ENCODE data around the gene GTF2B.
"Not testable (repeated sequence)": the region's sequence is repeated elsewhere in the genome, so short reads cannot be mapped to it uniquely, and the experiment has no call there.

GTF2B gene

DNA sequence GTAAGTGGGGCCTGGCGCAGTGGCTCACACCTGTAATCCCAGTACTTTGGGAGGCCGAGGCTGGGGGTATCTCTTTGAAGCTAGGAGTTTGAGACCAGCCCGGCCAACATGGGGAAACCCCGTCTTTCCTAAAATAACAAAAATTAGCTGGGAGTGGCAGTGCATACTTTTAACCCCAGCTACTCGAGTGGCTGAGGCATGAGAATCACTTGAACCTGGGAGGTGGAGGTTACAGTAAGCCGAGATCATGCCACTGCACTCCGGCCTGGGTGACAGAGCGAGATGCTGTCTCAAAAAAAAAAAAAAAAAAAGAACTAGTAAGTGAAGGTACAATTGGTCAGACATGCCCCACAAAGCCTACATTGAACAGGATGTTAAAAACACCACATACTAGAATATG, 10.7 kb downstream of the GTF2B start:
- DNase-seq = not testable (repeated sequence)

DNA sequence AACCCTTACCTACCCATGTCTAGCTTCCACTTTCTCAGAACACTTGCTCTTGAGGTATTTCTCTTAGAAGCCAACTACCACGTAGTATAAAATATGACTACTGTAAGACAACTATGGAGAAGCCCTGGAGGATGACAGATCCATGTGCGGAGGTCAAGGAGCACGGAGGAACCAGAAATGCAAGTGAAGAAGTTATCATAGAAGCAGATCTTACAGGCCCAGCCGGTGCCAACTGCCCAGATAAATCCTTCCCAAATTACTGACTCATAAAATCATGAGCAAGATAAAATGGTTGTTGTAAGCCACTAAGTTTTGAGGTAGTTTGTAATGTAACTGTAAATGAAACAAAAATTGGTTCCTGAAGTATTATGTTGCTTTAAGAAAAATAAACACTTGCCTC, 12.6 kb downstream of the GTF2B start:
- DNase-seq = no peak

DNA sequence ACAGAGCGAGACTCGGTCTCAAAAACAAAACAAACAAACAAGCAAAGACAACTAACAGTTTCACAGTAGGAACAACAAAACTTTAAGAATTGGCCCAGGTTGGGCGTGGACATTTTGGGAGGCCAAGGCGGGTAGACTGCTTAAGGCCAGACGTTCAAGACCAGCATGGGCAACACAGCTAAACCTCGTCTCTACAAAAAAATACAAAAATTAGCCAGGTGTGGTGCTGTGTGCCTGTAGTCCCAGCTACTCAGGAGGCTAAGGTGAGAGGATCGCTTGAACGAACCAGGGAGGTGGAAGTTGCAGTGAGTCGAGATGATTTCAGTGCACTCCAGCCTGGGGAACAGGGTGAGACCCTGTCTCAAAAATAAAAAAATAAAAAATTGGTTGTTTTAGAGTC, 13.5 kb downstream of the GTF2B start:
- DNase-seq = no peak

DNA sequence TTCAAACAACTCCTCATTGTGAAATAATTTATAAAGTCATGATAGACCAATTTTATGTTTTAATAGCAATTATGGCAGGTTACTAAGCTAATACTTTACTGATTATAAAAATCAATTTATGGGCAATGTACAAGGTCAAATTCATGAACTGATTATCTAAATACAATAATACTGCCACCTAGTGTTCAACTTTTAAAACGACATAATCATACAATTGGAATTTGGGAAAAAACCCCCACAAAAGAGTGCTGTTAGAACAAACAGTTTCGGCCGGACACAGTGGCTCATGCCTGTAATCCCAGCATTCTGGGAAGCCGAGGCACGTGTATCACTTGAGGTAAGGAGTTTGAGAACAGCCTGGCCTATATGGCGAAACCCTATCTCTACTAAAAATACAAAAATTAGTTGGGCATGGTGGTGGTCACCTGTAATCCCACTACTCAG, 14.0 kb downstream of the GTF2B start:
- no peak for DNase-seq

DNA sequence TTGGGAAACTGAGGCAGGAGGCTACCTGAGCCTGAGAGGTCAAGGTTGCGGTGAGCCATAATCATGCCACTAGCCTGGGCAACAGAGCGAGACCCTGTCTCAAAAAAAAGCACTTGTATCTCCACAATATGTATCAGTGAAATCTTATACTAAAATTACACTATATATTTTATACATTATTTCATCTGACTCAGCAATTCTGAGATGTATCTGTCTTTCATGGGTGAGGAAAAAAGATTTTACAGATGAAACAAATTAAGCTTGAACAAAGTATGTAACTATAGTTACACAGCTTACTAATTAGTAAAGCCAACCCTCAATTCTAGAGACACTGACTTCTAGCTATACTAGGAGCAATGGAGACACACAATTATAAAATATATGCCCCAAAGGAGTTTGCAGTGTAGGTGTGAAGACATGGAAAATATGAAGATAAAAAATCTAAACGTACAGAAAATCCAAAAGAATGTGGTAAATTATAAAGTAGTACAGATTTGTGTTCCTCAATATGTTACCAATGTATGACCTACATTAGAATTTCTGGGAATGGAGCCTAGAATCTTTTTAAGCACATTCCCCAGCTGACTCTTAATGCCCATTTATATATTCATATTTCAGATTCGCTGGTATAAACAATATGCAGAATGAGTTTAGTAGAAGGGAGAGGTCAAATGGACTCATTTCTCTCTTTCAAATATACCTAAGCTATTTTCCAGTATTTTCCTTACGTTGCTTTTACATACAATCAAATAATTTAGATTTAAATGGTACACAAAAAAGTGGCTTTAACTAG, 14.6 kb downstream of the GTF2B start:
- DNase-seq = no peak

DNA sequence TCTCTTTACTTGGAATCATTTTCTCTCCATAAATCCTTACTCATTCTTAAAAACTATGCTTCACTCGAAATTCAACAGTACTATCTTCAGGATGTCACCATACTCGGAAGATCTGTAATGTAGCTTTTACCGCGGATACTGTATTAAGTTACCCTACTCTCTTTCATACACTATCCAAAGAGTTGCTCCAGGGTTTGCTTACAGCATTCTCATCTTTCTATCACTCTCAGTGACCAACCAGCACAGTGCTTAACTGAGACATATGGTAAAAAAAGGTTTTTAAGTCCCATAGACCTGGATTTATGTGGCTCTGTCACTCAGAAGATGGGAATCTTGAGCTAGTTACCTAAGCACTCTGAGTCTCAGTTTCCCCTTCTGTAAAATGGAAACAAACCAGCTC, 15.8 kb downstream of the GTF2B start:
- DNase-seq = no peak

DNA sequence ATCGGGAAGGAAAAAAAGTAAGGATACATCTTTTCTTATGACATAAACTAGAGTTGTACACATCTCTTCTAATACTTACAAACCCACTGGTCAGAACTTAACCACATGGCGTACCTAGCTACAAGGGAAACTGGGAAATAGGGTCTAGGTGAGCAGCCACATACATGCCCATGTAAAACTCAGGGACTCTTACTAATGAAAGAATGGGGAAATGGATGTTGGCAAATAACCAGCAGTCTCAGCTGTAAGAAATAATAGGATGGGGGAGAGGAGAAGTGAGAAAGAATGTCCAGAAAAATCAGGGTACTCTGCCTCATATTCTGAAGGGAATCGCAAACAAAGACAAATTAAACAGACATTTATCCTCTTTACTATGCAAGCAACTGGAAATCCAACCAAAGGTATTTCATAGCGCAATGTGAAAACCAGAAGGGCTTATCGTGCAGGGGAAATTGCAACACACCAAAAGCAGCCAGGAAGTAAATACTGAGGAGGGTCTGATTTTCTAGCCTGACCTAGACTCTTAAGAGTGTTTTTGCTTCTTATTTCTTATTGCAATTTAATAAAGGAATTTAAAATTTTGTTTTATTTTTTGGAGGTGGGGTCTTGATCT, 17.5 kb downstream of the GTF2B start:
- no peak for DNase-seq

DNA sequence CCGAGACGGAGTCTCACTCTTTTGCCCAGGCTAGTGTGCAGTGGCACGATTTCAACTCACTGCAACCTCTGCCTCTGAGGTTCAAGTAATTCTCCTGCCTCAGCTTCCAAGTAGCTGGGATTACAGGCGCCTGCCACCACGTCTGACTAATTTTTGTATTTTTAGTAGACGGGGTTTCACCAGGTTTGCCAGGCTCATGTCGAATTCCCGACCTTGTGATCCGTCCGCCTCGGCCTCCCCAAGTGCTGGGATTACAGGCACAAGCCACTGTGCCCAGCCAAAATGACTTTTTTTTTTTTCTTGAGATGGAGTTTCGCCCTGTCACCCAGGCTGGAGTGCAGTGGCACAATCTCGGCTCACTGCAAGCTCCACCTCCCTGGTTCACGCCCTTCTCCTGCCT, 21.7 kb downstream of the GTF2B start:
- DNase-seq = not testable (repeated sequence)

DNA sequence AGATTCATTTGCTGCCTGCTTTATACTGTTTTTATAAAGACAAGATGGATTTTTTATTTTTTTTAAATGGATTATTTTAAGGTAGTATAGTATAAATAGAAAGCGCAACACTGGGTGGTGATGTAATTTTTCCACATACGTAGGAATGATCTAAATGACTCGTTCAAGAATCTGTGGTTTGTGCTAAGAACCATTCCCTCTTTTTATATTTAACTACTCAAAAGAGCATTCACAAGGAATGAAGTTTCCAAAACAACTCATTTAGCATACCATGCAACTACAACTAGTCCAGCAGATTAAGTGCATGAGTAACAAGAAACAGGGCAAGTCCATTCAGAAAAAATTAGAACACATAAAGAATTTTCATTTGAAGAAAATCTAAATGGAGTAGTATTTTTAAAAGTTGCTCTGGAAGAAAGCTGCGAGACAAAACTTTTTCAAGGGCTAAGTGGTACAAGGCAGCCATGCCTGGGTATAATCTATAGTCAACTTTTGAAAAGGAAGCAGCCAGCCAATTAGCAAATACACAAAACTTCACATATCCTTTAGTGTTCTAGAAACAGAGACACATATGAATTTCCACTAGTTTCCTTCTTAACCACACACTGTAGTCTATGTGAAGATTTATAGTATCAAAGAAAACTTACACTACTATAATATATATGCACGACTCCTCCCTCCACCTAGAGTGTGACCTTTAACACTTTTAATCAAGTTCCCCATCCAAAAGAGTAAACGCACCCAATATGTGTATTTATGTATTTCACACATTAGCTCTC, 23.4 kb downstream of the GTF2B start:
- DNase-seq = no peak

DNA sequence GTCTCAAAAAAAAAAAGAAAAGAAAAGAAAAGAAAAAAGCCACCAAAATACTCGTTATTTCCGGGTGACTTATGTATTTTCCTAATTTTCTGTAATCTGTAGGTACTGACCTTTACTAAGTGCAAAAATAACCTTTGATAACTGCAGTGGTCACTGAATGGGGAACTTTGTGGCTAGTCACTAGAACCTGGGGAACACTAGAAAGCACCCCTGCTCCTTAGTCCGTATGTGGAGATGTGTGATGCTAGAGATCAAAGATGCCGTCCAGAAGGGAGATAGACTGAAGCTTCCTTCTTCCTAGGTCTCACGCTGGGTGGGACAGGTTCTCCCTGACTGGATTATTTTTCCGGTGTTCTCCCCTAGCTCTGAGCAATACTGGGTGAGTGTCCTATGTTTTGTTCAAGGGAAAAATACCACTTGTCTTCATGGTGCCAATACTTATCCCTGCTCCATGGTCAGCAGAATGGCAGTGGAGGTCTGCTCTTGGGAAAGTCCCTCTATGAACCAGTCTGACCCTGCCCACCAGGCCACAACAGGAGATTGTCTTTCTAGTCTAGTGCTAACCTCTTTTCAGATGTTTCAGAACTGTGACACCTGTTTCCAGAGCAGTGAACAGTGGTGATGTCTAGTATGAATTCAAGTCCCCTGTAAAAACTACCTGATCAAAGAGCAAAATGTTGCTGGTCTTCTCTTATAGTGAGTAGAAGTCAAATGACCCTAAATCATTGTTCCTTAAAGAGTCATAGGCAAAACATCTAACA, 39.9 kb downstream of the GTF2B start:
- DNase-seq = no peak

DNA sequence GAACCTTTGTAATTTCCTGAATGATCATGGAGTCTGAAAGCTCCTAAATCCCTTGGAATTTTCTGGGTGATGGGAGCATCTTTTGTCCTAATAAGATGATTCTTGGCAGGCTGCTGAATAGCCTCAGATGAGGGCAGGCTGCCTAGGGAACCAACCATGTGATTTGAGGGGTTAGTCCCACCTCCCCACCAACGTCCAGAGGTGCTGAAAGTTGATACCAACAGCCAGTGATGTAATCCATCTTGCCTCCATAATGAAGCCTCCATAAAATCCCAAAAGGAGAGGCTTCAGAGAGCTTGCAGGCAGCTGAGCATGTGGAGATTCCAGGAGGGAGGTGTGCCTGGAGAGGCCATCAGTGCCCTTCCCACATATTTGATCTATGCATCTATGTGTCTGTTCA, 43.7 kb downstream of the GTF2B start:
- DNase-seq = no peak

DNA sequence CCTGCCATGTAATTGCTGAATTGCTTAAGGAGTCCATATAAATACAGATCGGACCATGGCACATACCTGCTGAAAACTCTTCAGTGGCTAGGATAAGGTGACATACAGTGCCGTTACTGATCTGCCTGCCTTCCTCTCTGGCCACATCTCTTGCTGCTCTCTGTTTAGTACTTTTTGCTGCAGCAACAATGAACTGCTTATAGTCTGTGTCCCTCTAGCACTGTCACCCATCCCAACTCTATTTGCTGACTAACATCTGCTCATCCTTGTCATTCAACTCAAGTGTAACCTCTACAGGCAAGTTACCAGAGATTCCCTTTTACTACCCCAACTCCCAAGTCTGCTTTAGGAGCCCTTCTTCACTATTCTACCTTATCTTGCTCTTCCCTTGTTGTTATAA, 65.6 kb downstream of the GTF2B start:
- no peak for DNase-seq

DNA sequence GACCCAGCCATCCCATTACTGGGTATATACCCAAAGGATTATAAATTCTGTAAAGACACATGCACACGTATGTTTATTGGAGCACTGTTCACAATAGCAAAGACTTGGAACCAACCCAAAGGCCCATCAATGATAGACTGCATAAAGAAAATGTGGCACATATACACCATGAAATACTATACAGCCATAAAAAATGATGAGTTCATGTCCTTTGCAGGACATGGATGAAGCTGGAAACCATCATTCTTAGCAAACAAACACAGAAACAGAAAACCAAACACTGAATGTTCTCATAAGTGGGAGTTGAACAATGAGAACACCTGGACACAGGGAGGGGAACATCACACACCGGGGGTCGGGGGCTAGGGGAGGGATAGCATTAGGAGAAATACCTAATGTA, 71.7 kb downstream of the GTF2B start:
- DNase-seq = not testable (repeated sequence)

DNA sequence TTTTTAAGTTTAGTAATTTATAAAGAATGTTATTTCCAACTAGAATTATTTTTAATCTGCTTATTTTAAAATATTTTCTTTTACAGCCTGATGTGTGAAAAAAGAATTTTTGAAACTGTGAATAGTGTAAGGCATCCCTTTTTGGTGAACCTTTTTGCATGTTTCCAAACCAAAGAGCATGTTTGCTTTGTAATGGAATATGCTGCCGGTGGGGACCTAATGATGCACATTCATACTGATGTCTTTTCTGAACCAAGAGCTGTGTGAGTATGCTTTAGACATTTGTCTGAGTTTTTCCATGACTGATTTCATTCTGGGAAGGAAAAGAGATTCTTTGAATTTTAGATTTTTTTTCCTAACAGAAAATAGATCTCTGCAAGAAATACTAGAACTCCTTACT, 77.9 kb downstream of the GTF2B start:
- no peak for DNase-seq

DNA sequence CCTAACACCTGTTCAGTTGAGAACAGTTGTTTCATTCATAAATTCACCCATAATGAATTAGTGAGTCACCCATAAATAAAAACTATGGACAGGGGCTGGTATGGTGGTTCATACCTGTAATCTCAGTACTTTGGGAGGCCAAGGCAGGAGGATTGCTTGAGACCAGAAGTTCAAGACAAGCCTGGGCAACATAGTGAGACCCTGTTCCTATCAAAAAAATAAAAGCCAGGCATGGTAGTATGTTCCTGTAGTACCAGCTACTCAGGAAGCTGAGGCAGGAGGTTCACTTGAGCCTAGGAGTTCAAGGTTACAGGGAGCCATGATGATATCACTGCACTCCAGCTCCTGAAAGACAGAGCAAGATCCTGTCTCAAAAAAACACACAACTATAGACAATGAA, 79.0 kb downstream of the GTF2B start:
- no peak for DNase-seq

DNA sequence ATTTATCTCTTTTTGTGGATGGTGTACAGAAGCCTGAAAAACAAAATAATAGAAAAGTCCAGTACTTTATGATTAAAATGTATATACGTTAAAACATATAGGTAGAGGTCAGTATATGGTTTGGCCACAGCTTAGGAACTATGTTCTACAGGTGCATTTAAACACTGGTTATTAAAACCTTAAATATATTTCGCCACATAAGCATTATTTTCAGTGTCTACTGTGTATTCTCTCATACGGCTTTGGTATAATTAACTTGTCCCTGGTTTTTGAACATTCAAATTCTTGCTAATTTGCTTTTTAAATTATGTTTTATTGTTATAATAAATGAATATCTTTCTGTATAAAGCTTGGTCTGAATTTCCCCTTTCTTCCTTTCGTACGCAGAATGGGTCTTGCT, 87.9 kb downstream of the GTF2B start:
- DNase-seq = no peak

DNA sequence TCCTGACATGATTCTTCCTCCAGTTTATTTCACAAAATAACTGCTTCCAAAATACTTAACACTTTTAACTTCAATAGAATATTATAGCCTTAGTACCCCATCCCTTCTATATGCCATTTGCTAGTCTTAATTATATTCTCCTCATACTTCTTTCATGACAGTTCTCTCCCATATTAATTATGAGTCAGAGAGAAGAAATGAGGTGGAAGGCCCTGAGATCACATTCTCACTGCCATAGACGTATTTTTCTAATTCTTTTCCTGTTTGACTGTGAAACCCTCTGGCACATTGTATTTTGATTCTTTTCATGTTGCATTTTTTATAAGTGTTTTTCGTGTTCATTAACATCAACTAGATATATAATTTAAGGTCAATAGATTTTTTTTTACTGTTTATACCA, 88.4 kb downstream of the GTF2B start:
- no peak for DNase-seq
